Keratinocyte (primary cell): ENCODE results near the gene NUP210.

Experiments used
- EZH2 ChIP-seq: IDR thresholded peaks from one replicate; pipeline ENCODE4 v1.6.1; 2012; ENCODE audit warnings: inconsistent platforms, mild to moderate bottlenecking, low read length, moderate library complexity
- TF ChIP-seq, protein P1 (sequence below), 3 experiments: IDR thresholded peaks in 1 of 3; conservative IDR thresholded peaks in 1 of 3; optimal IDR thresholded peaks in 1 of 3; 2 replicates in 2 of 3; 3 replicates in 1 of 3; pipeline versions ENCODE3 to v1.5.1; 2011; ENCODE audit warnings: low read length in 3 of 3, mild to moderate bottlenecking in 3 of 3, moderate library complexity in 2 of 3, control low read depth in 1 of 3, inconsistent platforms in 1 of 3; ENCODE audit not compliant: insufficient read depth in 2 of 3; ENCODE audit errors: extremely low read depth in 1 of 3

DNA sequence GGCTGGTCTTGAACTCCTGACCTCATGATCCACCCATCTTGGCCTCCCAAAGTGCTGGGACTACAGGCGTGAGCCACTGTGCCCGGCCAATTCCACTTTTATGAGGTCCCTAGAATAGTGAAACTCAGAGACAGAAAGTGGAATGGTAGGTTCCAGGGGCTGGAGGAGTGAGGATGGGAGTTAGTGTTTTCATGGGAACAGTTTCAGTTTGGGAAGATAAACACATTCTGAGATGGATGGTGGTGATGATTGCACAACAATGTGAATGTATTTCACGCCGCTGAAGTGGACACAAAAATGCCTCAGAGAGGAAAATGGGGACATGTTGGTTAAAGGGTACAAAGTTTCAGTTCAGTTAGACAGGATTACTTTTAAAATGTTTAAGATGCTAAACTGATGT, 37.5 kb upstream of the NUP210 start:
- TF ChIP-seq, protein P1, sequence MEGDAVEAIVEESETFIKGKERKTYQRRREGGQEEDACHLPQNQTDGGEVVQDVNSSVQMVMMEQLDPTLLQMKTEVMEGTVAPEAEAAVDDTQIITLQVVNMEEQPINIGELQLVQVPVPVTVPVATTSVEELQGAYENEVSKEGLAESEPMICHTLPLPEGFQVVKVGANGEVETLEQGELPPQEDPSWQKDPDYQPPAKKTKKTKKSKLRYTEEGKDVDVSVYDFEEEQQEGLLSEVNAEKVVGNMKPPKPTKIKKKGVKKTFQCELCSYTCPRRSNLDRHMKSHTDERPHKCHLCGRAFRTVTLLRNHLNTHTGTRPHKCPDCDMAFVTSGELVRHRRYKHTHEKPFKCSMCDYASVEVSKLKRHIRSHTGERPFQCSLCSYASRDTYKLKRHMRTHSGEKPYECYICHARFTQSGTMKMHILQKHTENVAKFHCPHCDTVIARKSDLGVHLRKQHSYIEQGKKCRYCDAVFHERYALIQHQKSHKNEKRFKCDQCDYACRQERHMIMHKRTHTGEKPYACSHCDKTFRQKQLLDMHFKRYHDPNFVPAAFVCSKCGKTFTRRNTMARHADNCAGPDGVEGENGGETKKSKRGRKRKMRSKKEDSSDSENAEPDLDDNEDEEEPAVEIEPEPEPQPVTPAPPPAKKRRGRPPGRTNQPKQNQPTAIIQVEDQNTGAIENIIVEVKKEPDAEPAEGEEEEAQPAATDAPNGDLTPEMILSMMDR (optimal IDR thresholded peaks at IDR 0.05 in 1 of 3, IDR thresholded peaks at IDR 0.05 in 1 of 3, conservative IDR thresholded peaks at IDR 0.05 in 1 of 3; ENCODE audit: extremely low read depth in 1 of 3, insufficient read depth in 2 of 3, low read length in 3 of 3) = no peak
- TF ChIP-seq EZH2 = no peak
